Stomach (tissue), 9 donors: ENCODE results near the gene RANBP3. TPM values are rescaled to one million over a fixed set of nuclear protein-coding genes. Genes with fewer than 3 reads are reported as not detected.
A peak's percentile ranks its signal among the peaks of the same experiment; 100 is the strongest.
"Not testable (repeated sequence)": the region's sequence is repeated elsewhere in the genome, so short reads cannot be mapped to it uniquely, and the experiment has no call there.

Experiments
- DNase-seq, 2 donors: peaks; one replicate each; pipeline versions ENCODE4 v3.0.0 to v3.0.0-alpha.2; 2013 to 2019
- H3K27ac ChIP-seq, 5 donors: fragments of 200-600 bp in 4 of 5; sonication (generic) in 4 of 5; one replicate each; pipeline ENCODE4 v1.5.1; 2013 to 2019; ENCODE audit warnings: mild to moderate bottlenecking in 1 of 5, moderate library complexity in 1 of 5
- H3K27me3 ChIP-seq, 3 donors: fragments of 200-600 bp; sonication (generic); one replicate each; pipeline ENCODE4 v1.5.1; 2017 to 2019; ENCODE audit warnings: mixed run types in 1 of 3
- H3K36me3 ChIP-seq, 4 donors: fragments of 200-600 bp; sonication (generic); 1 replicate in 3 of 4; 2 replicates in 1 of 4; pipeline ENCODE4 v1.5.1; 2016 to 2019
- H3K4me1 ChIP-seq, 4 donors: fragments of 200-600 bp; sonication (generic); one replicate each; pipeline ENCODE4 v1.5.1; 2016 to 2019
- H3K4me3 ChIP-seq, 4 donors: fragments of 200-600 bp; sonication (generic) in 3 of 4; one replicate each; pipeline ENCODE4 v1.5.1; 2016 to 2019; ENCODE audit warnings: mild to moderate bottlenecking in 1 of 4
- H3K9me3 ChIP-seq, 4 donors: fragments of 200-600 bp; sonication (generic); one replicate each; pipeline ENCODE4 v1.5.1; 2016 to 2019
- CTCF ChIP-seq, 7 experiments: fragments of 450-650 bp in 4 of 7; fragments of 200-600 bp in 3 of 7; sonication (generic) in 3 of 7; IDR thresholded peaks; one replicate each; pipeline ENCODE4 v1.5.1; 2016 to 2019; ENCODE audit warnings: antibody characterized with exemption in 7 of 7, control low read depth in 2 of 7, mild to moderate bottlenecking in 1 of 7
- EP300 ChIP-seq: sonication (generic); formaldehyde crosslinking; IDR thresholded peaks from one replicate; pipeline ENCODE4 v1.6.1; 2017; ENCODE audit warnings: antibody characterized with exemption
- POLR2A ChIP-seq, 4 donors: fragments of 450-650 bp; IDR thresholded peaks; one replicate each; pipeline ENCODE4 v1.6.1; 2016; ENCODE audit warnings: antibody characterized with exemption in 4 of 4, control low read depth in 2 of 4, mild to moderate bottlenecking in 1 of 4, moderate library complexity in 1 of 4
- POLR2AphosphoS5 ChIP-seq, 3 donors: sonication (generic); formaldehyde crosslinking; IDR thresholded peaks; one replicate each; pipeline ENCODE4 v1.6.1; 2016; ENCODE audit warnings: antibody characterized with exemption in 3 of 3
- WGBS, 5 donors: extraction: QIAGEN DNeasy Blood & Tissue Kit in 3 of 5; methylation state at CpG; one replicate each; pipeline versions ENCODE4 v1.1.5 to v1.1.7; 2013 to 2018; 5-methylcytosine and 5-hydroxymethylcytosine counted together
- intact Hi-C: fragments of 100-400 bp; cut with DNase I; formaldehyde crosslinking; loops from one replicate; pipeline ENCODE4 v1.15.1; 2023; ENCODE audit warnings: low total_unique reads
- polyA plus RNA-seq, 3 donors: library from polyadenylated mRNA; stranded (reverse); fragments of 200-250 nt; gene quantifications; one replicate each; pipeline ENCODE4 v1.2.3, GENCODE V29; 2013
- total RNA-seq, 5 donors: library from RNA; depleted of rRNA; stranded (reverse); fragments of >200 nt; gene quantifications; one replicate each; pipeline versions ENCODE4 v1.1.0 to v1.2.3, GENCODE V29; 2014 to 2016
- donor health status: healthy with polysubstance abuse.
- donor health status: Bipolar disorder and iron deficiency.
- donor health status: healthy.

RANBP3 gene
- total and polyA plus RNA-seq, 8 donors, result 27.7 to 235 (median 39.2) TPM

- peak overlapping the region in 2 of 4 donors; percentile 1 to 9 for H3K4me3 ChIP-seq
- intact Hi-C loops, result no loop called here
- TF ChIP-seq CTCF (IDR thresholded peaks at IDR 0.05), result no peak
- TF ChIP-seq POLR2AphosphoS5 (IDR thresholded peaks at IDR 0.05), result peak; percentile 58 to 81 (median 64)
- no peak for TF ChIP-seq EP300
Observed at GRCh38 chr19:5961969-5962945, 15.7 kb downstream of the RANBP3 start.

GRCh38 chr19:5961641-5961968, 16.3 kb downstream of the RANBP3 start:
- 47 to 77% (median 60%) methylated on average over 6 of the region's 6 CpGs for WGBS, 5 donors
- peak in 1 of 7 experiments; percentile 8 for TF ChIP-seq CTCF (IDR thresholded peaks at IDR 0.05)
- peak overlapping the region; percentile 72 to 84 (median 75) for H3K27ac ChIP-seq
- intact Hi-C loops, H3K9me3 ChIP-seq, H3K27me3 ChIP-seq, DNase-seq: not testable (repeated sequence)
- peaks cover 0 to 15% (median 5%) of the 10 kb centered on the region in 4 donors for H3K36me3 ChIP-seq
- H3K4me3 ChIP-seq, result peak overlapping the region in 2 of 4 donors; percentile 1 to 9
- peaks cover 70 to 100% (median 93%) of the 10 kb centered on the region in 4 donors for H3K4me1 ChIP-seq

More at GRCh38 chr19:5961969-5962945, 15.7 kb downstream of the RANBP3 start:
- H3K36me3 ChIP-seq, result peaks cover 0 to 15% (median 5%) of the 10 kb centered on the region in 4 donors
- 19 to 28% (median 22%) methylated on average over 29 of the region's 29 CpGs for WGBS, 5 donors
- peak overlapping the region; percentile 72 to 84 (median 75) for H3K27ac ChIP-seq
- H3K4me1 ChIP-seq, result peaks cover 72 to 100% (median 93%) of the 10 kb centered on the region in 4 donors
- DNase-seq, result peak; percentile 76 to 95
- H3K27me3 ChIP-seq, result no peaks in the 10 kb centered on the region
- H3K9me3 ChIP-seq, result no peaks in the 10 kb centered on the region

GRCh38 chr19:5960005-5961001, 17.6 kb downstream of the RANBP3 start:
- DNase-seq, result peak in 1 of 2 donors; percentile 72
- H3K27me3 ChIP-seq, result no peaks in the 10 kb centered on the region
- peaks cover 0 to 10% (median 3%) of the 10 kb centered on the region in 4 donors for H3K36me3 ChIP-seq
- WGBS, 5 donors, result 57 to 69% (median 66%) methylated on average over 15 to 18 of the region's 18 CpGs
- H3K27ac ChIP-seq, result peak overlapping the region; percentile 9 to 84 (median 75)
- peaks cover 74 to 100% (median 90%) of the 10 kb centered on the region in 4 donors for H3K4me1 ChIP-seq
- no peak for TF ChIP-seq POLR2AphosphoS5 (IDR thresholded peaks at IDR 0.05)
- no peak for TF ChIP-seq POLR2A (IDR thresholded peaks at IDR 0.05)
- no peak for TF ChIP-seq EP300
- no peak for TF ChIP-seq CTCF (IDR thresholded peaks at IDR 0.05)
- H3K4me3 ChIP-seq, result no peak overlapping the region
- no peaks in the 10 kb centered on the region for H3K9me3 ChIP-seq
- intact Hi-C loops, result no loop called here
